ENCODE results near the gene FBXO44. TPM values are rescaled to one million over a fixed set of nuclear protein-coding genes. Genes with fewer than 3 reads are reported as not detected.

FBXO44 gene
- total and polyA plus RNA-seq, 2 experiments from 2014 or later: 22.0 to 30.8 TPM

DNA sequence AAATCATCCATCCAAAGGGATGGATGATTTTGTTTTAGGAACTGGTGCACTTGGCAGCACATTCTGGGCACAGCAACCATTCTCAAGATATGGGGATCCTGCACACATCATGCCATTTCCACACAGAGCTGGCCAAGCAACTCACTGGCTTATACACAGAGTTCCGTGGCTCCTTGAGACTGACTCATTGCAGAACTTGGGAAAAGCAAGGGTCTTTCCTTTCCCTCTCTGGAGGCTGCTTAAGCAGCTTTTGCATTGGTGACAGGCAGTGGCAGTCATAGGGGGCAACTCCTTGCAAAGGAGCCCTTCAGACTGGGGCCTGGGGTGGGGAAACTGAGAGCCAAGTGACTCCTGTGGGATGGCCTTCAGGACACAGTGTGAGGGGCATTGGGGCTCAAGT lies 28.1 kb downstream of the FBXO44 start:
- Histone ChIP-seq H2AFZ (no peak overlapping the region), H3K27ac (ENCODE audit: low read depth) (peak overlapping the region; percentile 97), H3F3A (replicated peaks; ENCODE audit: low read depth) (peaks cover 50% of the 10 kb centered on the region), H3K4me1 (ENCODE audit: insufficient read depth) (peaks cover 59% of the 10 kb centered on the region), H3K27me3 (ENCODE audit: insufficient read depth) (no peaks in the 10 kb centered on the region), H3K79me2 (replicated peaks; ENCODE audit: insufficient read depth) (peaks cover 77% of the 10 kb centered on the region), H3K4me2 (peak overlapping the region; percentile 59), H3K4me3 (peak overlapping the region; percentile 27), H4K20me1 (replicated peaks; ENCODE audit: insufficient read depth) (peaks cover 25% of the 10 kb centered on the region), H3K36me3 (ENCODE audit: insufficient read depth) (peaks cover 6% of the 10 kb centered on the region; the same call in 1 of the 2 replicates), H3K9me2 (ENCODE audit: insufficient read depth) (no peaks in the 10 kb centered on the region)
- Mint-ChIP-seq H3K9me3 (no peaks in the 10 kb centered on the region; the same call in 2 of the 3 replicates), H3K27ac (peak overlapping the region; percentile 96), H3K27me3 (ENCODE audit: insufficient read depth, low read depth, poor library complexity) (peaks cover 14% of the 10 kb centered on the region), H3K4me1 (peaks cover 59% of the 10 kb centered on the region), H3K4me3 (peak overlapping the region; percentile 84; the same call in 1 of the 3 replicates), H3K36me3 (ENCODE audit: low read depth) (peaks cover 50% of the 10 kb centered on the region)
- TF ChIP-seq, protein P1, sequence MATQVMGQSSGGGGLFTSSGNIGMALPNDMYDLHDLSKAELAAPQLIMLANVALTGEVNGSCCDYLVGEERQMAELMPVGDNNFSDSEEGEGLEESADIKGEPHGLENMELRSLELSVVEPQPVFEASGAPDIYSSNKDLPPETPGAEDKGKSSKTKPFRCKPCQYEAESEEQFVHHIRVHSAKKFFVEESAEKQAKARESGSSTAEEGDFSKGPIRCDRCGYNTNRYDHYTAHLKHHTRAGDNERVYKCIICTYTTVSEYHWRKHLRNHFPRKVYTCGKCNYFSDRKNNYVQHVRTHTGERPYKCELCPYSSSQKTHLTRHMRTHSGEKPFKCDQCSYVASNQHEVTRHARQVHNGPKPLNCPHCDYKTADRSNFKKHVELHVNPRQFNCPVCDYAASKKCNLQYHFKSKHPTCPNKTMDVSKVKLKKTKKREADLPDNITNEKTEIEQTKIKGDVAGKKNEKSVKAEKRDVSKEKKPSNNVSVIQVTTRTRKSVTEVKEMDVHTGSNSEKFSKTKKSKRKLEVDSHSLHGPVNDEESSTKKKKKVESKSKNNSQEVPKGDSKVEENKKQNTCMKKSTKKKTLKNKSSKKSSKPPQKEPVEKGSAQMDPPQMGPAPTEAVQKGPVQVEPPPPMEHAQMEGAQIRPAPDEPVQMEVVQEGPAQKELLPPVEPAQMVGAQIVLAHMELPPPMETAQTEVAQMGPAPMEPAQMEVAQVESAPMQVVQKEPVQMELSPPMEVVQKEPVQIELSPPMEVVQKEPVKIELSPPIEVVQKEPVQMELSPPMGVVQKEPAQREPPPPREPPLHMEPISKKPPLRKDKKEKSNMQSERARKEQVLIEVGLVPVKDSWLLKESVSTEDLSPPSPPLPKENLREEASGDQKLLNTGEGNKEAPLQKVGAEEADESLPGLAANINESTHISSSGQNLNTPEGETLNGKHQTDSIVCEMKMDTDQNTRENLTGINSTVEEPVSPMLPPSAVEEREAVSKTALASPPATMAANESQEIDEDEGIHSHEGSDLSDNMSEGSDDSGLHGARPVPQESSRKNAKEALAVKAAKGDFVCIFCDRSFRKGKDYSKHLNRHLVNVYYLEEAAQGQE (IDR thresholded peaks at IDR 0.05; ENCODE audit: unreplicated experiment): no peak
- TF ChIP-seq, protein P2, sequence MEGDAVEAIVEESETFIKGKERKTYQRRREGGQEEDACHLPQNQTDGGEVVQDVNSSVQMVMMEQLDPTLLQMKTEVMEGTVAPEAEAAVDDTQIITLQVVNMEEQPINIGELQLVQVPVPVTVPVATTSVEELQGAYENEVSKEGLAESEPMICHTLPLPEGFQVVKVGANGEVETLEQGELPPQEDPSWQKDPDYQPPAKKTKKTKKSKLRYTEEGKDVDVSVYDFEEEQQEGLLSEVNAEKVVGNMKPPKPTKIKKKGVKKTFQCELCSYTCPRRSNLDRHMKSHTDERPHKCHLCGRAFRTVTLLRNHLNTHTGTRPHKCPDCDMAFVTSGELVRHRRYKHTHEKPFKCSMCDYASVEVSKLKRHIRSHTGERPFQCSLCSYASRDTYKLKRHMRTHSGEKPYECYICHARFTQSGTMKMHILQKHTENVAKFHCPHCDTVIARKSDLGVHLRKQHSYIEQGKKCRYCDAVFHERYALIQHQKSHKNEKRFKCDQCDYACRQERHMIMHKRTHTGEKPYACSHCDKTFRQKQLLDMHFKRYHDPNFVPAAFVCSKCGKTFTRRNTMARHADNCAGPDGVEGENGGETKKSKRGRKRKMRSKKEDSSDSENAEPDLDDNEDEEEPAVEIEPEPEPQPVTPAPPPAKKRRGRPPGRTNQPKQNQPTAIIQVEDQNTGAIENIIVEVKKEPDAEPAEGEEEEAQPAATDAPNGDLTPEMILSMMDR (conservative IDR thresholded peaks at IDR 0.05; ENCODE audit: low read depth in 2 of 2): no peak
- DNase-seq (ENCODE audit: low spot score) (peak; percentile 53), ATAC-seq (peak; percentile 6)

DNA sequence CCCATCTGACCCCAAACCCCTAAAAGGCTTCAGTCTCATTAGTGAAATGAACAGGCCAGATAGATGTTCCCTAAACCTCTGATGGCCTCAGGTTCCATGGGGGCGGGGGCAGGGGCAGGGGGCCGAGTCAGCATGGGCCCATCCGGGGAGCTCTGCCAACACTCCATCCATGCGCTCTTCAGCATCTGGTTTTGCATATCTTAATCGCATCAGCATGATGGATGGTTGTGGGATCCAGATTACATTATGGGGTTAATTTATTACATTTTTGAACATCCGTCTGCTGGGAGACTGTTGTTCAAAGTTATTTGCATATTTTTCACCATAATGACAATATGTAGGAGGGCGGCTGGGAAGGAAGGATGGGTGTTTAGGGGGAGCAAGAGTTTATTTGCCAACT lies 29.4 kb downstream of the FBXO44 start:
- H3K36me3 ChIP-seq (ENCODE audit: insufficient read depth): no peaks in the 10 kb centered on the region; the same call in 1 of the 2 replicates
- H3K4me3 Mint-ChIP-seq: peak overlapping the region; percentile 4; the same call in 1 of the 3 replicates
- peaks cover 63% of the 10 kb centered on the region for H3K4me1 Mint-ChIP-seq
- peaks cover 77% of the 10 kb centered on the region for H3K79me2 ChIP-seq (replicated peaks; ENCODE audit: insufficient read depth)
- no peak overlapping the region for H2AFZ ChIP-seq
- H3K4me2 ChIP-seq: peak overlapping the region; percentile 59
- peak overlapping the region; percentile 97 for H3K27ac ChIP-seq (ENCODE audit: low read depth)
- H3K9me3 Mint-ChIP-seq: no peaks in the 10 kb centered on the region; the same call in 2 of the 3 replicates
- ATAC-seq (no peak), DNase-seq (ENCODE audit: low spot score) (no peak)
- H3F3A ChIP-seq (replicated peaks; ENCODE audit: low read depth): peaks cover 54% of the 10 kb centered on the region
- no peaks in the 10 kb centered on the region for H3K9me2 ChIP-seq (ENCODE audit: insufficient read depth)
- H4K20me1 ChIP-seq (replicated peaks; ENCODE audit: insufficient read depth): peaks cover 14% of the 10 kb centered on the region
- H3K27ac Mint-ChIP-seq: peak overlapping the region; percentile 96
- H3K27me3 Mint-ChIP-seq (ENCODE audit: insufficient read depth, low read depth, poor library complexity): peaks cover 14% of the 10 kb centered on the region
- no peak overlapping the region for H3K4me3 ChIP-seq
- H3K36me3 Mint-ChIP-seq (ENCODE audit: low read depth): peaks cover 41% of the 10 kb centered on the region
- H3K27me3 ChIP-seq (ENCODE audit: insufficient read depth): no peaks in the 10 kb centered on the region
- H3K4me1 ChIP-seq (ENCODE audit: insufficient read depth): peaks cover 65% of the 10 kb centered on the region
- TF ChIP-seq ZNF114 (CRISPR knock-in tag; IDR thresholded peaks at IDR 0.05) (no peak), NANOG (IDR thresholded peaks at IDR 0.05; ENCODE audit: borderline replicate concordance) (no peak), ZNF331 (CRISPR knock-in tag; IDR thresholded peaks at IDR 0.05; ENCODE audit: low read depth) (no peak), STAT1 (IDR thresholded peaks at IDR 0.05; ENCODE audit: unreplicated experiment) (no peak), CREB1 (CRISPR knock-in tag; IDR thresholded peaks at IDR 0.05; ENCODE audit: low read depth) (no peak), POLR2AphosphoS5 (IDR thresholded peaks at IDR 0.05; ENCODE audit: low read depth) (no peak)
- TF ChIP-seq, protein P3, sequence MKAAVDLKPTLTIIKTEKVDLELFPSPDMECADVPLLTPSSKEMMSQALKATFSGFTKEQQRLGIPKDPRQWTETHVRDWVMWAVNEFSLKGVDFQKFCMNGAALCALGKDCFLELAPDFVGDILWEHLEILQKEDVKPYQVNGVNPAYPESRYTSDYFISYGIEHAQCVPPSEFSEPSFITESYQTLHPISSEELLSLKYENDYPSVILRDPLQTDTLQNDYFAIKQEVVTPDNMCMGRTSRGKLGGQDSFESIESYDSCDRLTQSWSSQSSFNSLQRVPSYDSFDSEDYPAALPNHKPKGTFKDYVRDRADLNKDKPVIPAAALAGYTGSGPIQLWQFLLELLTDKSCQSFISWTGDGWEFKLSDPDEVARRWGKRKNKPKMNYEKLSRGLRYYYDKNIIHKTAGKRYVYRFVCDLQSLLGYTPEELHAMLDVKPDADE (IDR thresholded peaks at IDR 0.05): no peak
- TF ChIP-seq, protein P2 (conservative IDR thresholded peaks at IDR 0.05; ENCODE audit: low read depth in 2 of 2): no peak
- TF ChIP-seq, protein P1 (IDR thresholded peaks at IDR 0.05; ENCODE audit: unreplicated experiment): no peak

Data from GM23338 (cell line).